Measurements from ENCODE around the gene CALML3.

The CALML3 gene

GRCh38 chr10:5479481-5480161, 45.1 kb upstream of the CALML3 start:
- no peak overlapping the region for H3K4me3 ChIP-seq (replicated peaks; ENCODE audit: low read depth, low read length)
- TF ChIP-seq, protein P1, sequence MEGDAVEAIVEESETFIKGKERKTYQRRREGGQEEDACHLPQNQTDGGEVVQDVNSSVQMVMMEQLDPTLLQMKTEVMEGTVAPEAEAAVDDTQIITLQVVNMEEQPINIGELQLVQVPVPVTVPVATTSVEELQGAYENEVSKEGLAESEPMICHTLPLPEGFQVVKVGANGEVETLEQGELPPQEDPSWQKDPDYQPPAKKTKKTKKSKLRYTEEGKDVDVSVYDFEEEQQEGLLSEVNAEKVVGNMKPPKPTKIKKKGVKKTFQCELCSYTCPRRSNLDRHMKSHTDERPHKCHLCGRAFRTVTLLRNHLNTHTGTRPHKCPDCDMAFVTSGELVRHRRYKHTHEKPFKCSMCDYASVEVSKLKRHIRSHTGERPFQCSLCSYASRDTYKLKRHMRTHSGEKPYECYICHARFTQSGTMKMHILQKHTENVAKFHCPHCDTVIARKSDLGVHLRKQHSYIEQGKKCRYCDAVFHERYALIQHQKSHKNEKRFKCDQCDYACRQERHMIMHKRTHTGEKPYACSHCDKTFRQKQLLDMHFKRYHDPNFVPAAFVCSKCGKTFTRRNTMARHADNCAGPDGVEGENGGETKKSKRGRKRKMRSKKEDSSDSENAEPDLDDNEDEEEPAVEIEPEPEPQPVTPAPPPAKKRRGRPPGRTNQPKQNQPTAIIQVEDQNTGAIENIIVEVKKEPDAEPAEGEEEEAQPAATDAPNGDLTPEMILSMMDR (IDR thresholded peaks at IDR 0.05; ENCODE audit: low read depth, low read length, missing control alignments), result no peak
- no peak for DNase-seq (ENCODE audit: extremely low read depth, low read depth)

- TF ChIP-seq, protein P1 (IDR thresholded peaks at IDR 0.05; ENCODE audit: low read depth, low read length, missing control alignments), result no peak
- H3K4me3 ChIP-seq (replicated peaks; ENCODE audit: low read depth, low read length), result no peak overlapping the region
- no peak for DNase-seq (ENCODE audit: extremely low read depth, low read depth)
Measured at GRCh38 chr10:5480162-5480941, 44.4 kb upstream of the CALML3 start.

DNA sequence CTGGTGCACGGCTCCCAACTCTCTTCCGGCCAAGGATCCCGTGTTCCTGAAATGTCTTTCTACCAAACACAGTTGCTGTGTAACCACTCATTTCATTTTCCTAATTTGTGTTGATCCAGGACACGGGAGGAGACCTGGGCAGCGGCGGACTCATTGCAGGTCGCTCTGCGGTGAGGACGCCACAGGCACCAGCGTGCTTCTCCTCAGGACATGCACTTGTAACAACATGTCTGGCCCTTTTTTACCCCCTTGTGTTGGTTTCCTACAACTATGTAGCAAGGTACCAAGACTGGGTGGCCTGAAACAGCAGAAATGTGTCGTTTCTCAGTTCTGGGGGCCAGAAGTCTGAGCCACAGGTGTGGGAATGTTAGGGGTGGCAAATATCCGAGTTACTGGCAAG, 43.6 kb upstream of the CALML3 start:
- TF ChIP-seq, protein P1 (IDR thresholded peaks at IDR 0.05; ENCODE audit: low read depth, low read length, missing control alignments), result no peak
- H3K4me3 ChIP-seq (replicated peaks; ENCODE audit: low read depth, low read length), result no peak overlapping the region
- no peak for DNase-seq (ENCODE audit: extremely low read depth, low read depth)

DNA sequence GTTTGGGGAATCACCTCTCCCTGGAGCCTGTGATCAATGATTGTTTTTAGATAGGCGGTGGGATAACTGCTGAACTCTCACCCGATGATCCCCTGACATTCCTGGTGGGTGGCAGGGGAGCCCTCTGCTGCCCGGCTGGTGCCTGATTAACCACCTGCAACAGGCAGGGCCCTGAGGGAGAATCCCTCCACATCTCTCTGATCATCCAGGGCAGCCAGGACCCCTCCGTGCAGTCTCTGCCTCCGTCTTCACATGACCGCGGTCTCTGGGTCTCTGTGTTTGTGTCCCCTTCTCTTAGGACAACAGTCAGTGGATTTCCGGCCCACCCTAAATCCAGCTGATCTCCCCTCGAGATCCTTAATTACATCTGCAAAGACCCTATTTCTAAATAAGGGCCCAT, 42.7 kb upstream of the CALML3 start:
- TF ChIP-seq, protein P1 (IDR thresholded peaks at IDR 0.05; ENCODE audit: low read depth, low read length, missing control alignments), result no peak
- H3K4me3 ChIP-seq (replicated peaks; ENCODE audit: low read depth, low read length), result no peak overlapping the region
- DNase-seq (ENCODE audit: extremely low read depth, low read depth), result no peak

- no peak overlapping the region for H3K4me3 ChIP-seq (replicated peaks; ENCODE audit: low read depth, low read length)
- TF ChIP-seq, protein P1 (IDR thresholded peaks at IDR 0.05; ENCODE audit: low read depth, low read length, missing control alignments), result no peak
- DNase-seq (ENCODE audit: extremely low read depth, low read depth), result no peak
Measured at GRCh38 chr10:5484205-5484604, 40.6 kb upstream of the CALML3 start.

DNA sequence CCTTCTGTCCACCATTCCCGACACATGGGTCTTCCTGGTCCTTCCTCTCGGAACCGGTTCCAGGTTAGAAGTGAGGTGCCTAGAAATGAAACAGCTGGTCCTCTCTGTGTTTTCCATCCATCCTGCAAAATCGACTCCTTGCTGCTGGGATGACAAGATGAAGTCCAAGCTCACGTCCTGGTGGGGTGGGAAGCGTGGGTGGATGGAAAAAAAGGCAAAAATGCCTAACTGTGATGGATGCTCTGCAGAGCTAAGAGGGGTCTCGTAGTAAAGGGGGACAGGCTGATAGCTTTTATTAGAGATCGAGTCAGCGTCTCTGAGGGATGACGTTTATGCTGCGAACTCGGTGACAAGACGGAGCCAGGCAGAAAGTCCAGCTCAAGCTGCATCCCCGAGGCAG, 39.5 kb upstream of the CALML3 start:
- DNase-seq (ENCODE audit: extremely low read depth, low read depth), result no peak
- TF ChIP-seq, protein P1 (IDR thresholded peaks at IDR 0.05; ENCODE audit: low read depth, low read length, missing control alignments), result no peak
- H3K4me3 ChIP-seq (replicated peaks; ENCODE audit: low read depth, low read length), result no peak overlapping the region
